Stomach (tissue), 9 donors: Measurements from ENCODE around the gene BABAM2. TPM values are rescaled to one million over a fixed set of nuclear protein-coding genes. Genes with fewer than 3 reads are reported as not detected.
A peak's percentile ranks its signal among the peaks of the same experiment; 100 is the strongest.

ENCODE experiments used
- DNase-seq, 2 donors: peaks; one replicate each; pipeline versions ENCODE4 v3.0.0 to v3.0.0-alpha.2; 2013 to 2019
- H3K27ac ChIP-seq, 5 donors: fragments of 200-600 bp in 4 of 5; sonication (generic) in 4 of 5; one replicate each; pipeline ENCODE4 v1.5.1; 2013 to 2019; ENCODE audit warnings: mild to moderate bottlenecking in 1 of 5, moderate library complexity in 1 of 5
- H3K27me3 ChIP-seq, 3 donors: fragments of 200-600 bp; sonication (generic); one replicate each; pipeline ENCODE4 v1.5.1; 2017 to 2019; ENCODE audit warnings: mixed run types in 1 of 3
- H3K36me3 ChIP-seq, 4 donors: fragments of 200-600 bp; sonication (generic); 1 replicate in 3 of 4; 2 replicates in 1 of 4; pipeline ENCODE4 v1.5.1; 2016 to 2019
- H3K4me1 ChIP-seq, 4 donors: fragments of 200-600 bp; sonication (generic); one replicate each; pipeline ENCODE4 v1.5.1; 2016 to 2019
- H3K4me3 ChIP-seq, 4 donors: fragments of 200-600 bp; sonication (generic) in 3 of 4; one replicate each; pipeline ENCODE4 v1.5.1; 2016 to 2019; ENCODE audit warnings: mild to moderate bottlenecking in 1 of 4
- H3K9me3 ChIP-seq, 4 donors: fragments of 200-600 bp; sonication (generic); one replicate each; pipeline ENCODE4 v1.5.1; 2016 to 2019
- CTCF ChIP-seq, 7 experiments: fragments of 450-650 bp in 4 of 7; fragments of 200-600 bp in 3 of 7; sonication (generic) in 3 of 7; IDR thresholded peaks; one replicate each; pipeline ENCODE4 v1.5.1; 2016 to 2019; ENCODE audit warnings: antibody characterized with exemption in 7 of 7, control low read depth in 2 of 7, mild to moderate bottlenecking in 1 of 7
- EP300 ChIP-seq: sonication (generic); formaldehyde crosslinking; IDR thresholded peaks from one replicate; pipeline ENCODE4 v1.6.1; 2017; ENCODE audit warnings: antibody characterized with exemption
- POLR2A ChIP-seq, 4 donors: fragments of 450-650 bp; IDR thresholded peaks; one replicate each; pipeline ENCODE4 v1.6.1; 2016; ENCODE audit warnings: antibody characterized with exemption in 4 of 4, control low read depth in 2 of 4, mild to moderate bottlenecking in 1 of 4, moderate library complexity in 1 of 4
- POLR2AphosphoS5 ChIP-seq, 3 donors: sonication (generic); formaldehyde crosslinking; IDR thresholded peaks; one replicate each; pipeline ENCODE4 v1.6.1; 2016; ENCODE audit warnings: antibody characterized with exemption in 3 of 3
- WGBS, 5 donors: extraction: QIAGEN DNeasy Blood & Tissue Kit in 3 of 5; methylation state at CpG; one replicate each; pipeline versions ENCODE4 v1.1.5 to v1.1.7; 2013 to 2018; 5-methylcytosine and 5-hydroxymethylcytosine counted together
- intact Hi-C: fragments of 100-400 bp; cut with DNase I; formaldehyde crosslinking; loops from one replicate; pipeline ENCODE4 v1.15.1; 2023; ENCODE audit warnings: low total_unique reads
- polyA plus RNA-seq, 3 donors: library from polyadenylated mRNA; stranded (reverse); fragments of 200-250 nt; gene quantifications; one replicate each; pipeline ENCODE4 v1.2.3, GENCODE V29; 2013
- total RNA-seq, 5 donors: library from RNA; depleted of rRNA; stranded (reverse); fragments of >200 nt; gene quantifications; one replicate each; pipeline versions ENCODE4 v1.1.0 to v1.2.3, GENCODE V29; 2014 to 2016
- donor health status: healthy with polysubstance abuse.
- donor health status: Bipolar disorder and iron deficiency.
- donor health status: healthy.

Gene BABAM2
- total and polyA plus RNA-seq, 8 donors: 14.2 to 41.4 (median 22.8) TPM

- Histone ChIP-seq H3K36me3 (no peaks in the 10 kb centered on the region), H3K27me3 (no peaks in the 10 kb centered on the region), H3K9me3 (no peaks in the 10 kb centered on the region), H3K4me1 (peaks cover 0 to 5% (median 0%) of the 10 kb centered on the region in 4 donors), H3K27ac (peak overlapping the region in 4 of 5 donors; percentile 21 to 63 (median 36)), H3K4me3 (no peak overlapping the region)
- intact Hi-C loops: no loop called here
- 64 to 84% (median 78%) methylated on average over 7 of the region's 7 CpGs for WGBS, 5 donors
- DNase-seq: no peak
- TF ChIP-seq POLR2AphosphoS5 (IDR thresholded peaks at IDR 0.05) (peak in 2 of 3 donors; percentile 3 to 32), POLR2A (IDR thresholded peaks at IDR 0.05) (no peak), EP300 (no peak)
These were observed 311.2 kb downstream of the BABAM2 start for GRCh38 chr2:28201671-28202180.

- H3K27ac ChIP-seq: peak overlapping the region in 1 of 5 donors; percentile 25
- intact Hi-C loops: no loop called here
- DNase-seq: no peak
- no peak overlapping the region for H3K4me3 ChIP-seq
- peaks cover 0 to 4% (median 0%) of the 10 kb centered on the region in 4 donors for H3K4me1 ChIP-seq
- no peaks in the 10 kb centered on the region for H3K36me3 ChIP-seq
- WGBS, 5 donors: 85 to 96% (median 92%) methylated on average over 3 of the region's 3 CpGs
- no peaks in the 10 kb centered on the region for H3K27me3 ChIP-seq
- H3K9me3 ChIP-seq: no peaks in the 10 kb centered on the region
- TF ChIP-seq POLR2AphosphoS5 (IDR thresholded peaks at IDR 0.05) (no peak), POLR2A (IDR thresholded peaks at IDR 0.05) (no peak), EP300 (no peak), CTCF (IDR thresholded peaks at IDR 0.05) (no peak)
These were observed 312.2 kb downstream of the BABAM2 start for GRCh38 chr2:28202719-28203118.

- Histone ChIP-seq H3K27ac (no peak overlapping the region), H3K9me3 (no peaks in the 10 kb centered on the region), H3K4me3 (no peak overlapping the region), H3K4me1 (peaks cover 0 to 10% (median 2%) of the 10 kb centered on the region in 4 donors), H3K36me3 (no peaks in the 10 kb centered on the region), H3K27me3 (no peaks in the 10 kb centered on the region)
- 66 to 81% (median 75%) methylated on average over 3 of the region's 3 CpGs for WGBS, 5 donors
- no peak for TF ChIP-seq POLR2A (IDR thresholded peaks at IDR 0.05)
- TF ChIP-seq EP300: no peak
- TF ChIP-seq POLR2AphosphoS5 (IDR thresholded peaks at IDR 0.05): no peak
- no peak for TF ChIP-seq CTCF (IDR thresholded peaks at IDR 0.05)
- DNase-seq: no peak
- intact Hi-C loops: no loop called here
These were observed 316.2 kb downstream of the BABAM2 start for GRCh38 chr2:28206762-28207161.

- TF ChIP-seq EP300: no peak
- peak in 1 of 3 donors; percentile 52 for TF ChIP-seq POLR2AphosphoS5 (IDR thresholded peaks at IDR 0.05)
- TF ChIP-seq CTCF (IDR thresholded peaks at IDR 0.05): no peak
- peak in 1 of 2 donors; percentile 77 for DNase-seq
- Histone ChIP-seq H3K9me3 (no peaks in the 10 kb centered on the region), H3K4me3 (no peak overlapping the region), H3K27ac (peak overlapping the region in 2 of 5 donors; percentile 48 to 62), H3K27me3 (no peaks in the 10 kb centered on the region), H3K36me3 (no peaks in the 10 kb centered on the region), H3K4me1 (peaks cover 0 to 10% (median 2%) of the 10 kb centered on the region in 4 donors)
- intact Hi-C loops: no loop called here
- WGBS, 5 donors: 44 to 67% (median 52%) methylated on average over 3 of the region's 3 CpGs
These were observed 318.7 kb downstream of the BABAM2 start for GRCh38 chr2:28209261-28209691.

- H3K27ac ChIP-seq: peak overlapping the region in 4 of 5 donors; percentile 36 to 65 (median 46)
- no peaks in the 10 kb centered on the region for H3K9me3 ChIP-seq
- no peak for DNase-seq
- H3K36me3 ChIP-seq: no peaks in the 10 kb centered on the region
- peaks cover 0 to 10% (median 2%) of the 10 kb centered on the region in 4 donors for H3K4me1 ChIP-seq
- no peak for TF ChIP-seq EP300
- no peak for TF ChIP-seq POLR2AphosphoS5 (IDR thresholded peaks at IDR 0.05)
- TF ChIP-seq POLR2A (IDR thresholded peaks at IDR 0.05): no peak
- TF ChIP-seq CTCF (IDR thresholded peaks at IDR 0.05): no peak
- H3K27me3 ChIP-seq: no peaks in the 10 kb centered on the region
- intact Hi-C loops: no loop called here
- H3K4me3 ChIP-seq: no peak overlapping the region
These were observed 319.3 kb downstream of the BABAM2 start for GRCh38 chr2:28209864-28210263.
